NCI-H69 (cell line): ENCODE measurements around the gene VAPB.

Experiments
- DNase-seq: peaks from one replicate; lab custom pipeline; 2025; lab: John Stamatoyannopoulos, UW

Gene VAPB

DNA sequence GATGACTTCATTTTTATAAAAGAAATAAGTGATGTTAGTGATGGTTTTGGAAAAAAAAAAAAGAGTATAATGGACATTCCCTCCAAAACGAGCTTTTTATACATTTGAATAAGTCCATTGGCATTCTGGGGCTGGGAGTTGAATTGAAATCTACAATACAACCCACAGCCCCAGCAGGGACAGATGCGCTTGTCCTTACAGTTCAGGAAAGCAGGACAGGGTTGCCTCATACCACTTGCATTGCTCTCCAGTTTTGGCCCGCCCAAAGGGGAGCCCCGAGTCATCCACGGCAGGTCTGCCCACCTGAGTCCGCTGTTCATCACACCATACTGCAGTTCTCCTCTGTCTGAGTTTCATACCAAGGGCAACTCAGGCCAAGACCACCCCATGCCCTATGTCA is 46.2 kb downstream of the VAPB start:
- no peak for DNase-seq

DNA sequence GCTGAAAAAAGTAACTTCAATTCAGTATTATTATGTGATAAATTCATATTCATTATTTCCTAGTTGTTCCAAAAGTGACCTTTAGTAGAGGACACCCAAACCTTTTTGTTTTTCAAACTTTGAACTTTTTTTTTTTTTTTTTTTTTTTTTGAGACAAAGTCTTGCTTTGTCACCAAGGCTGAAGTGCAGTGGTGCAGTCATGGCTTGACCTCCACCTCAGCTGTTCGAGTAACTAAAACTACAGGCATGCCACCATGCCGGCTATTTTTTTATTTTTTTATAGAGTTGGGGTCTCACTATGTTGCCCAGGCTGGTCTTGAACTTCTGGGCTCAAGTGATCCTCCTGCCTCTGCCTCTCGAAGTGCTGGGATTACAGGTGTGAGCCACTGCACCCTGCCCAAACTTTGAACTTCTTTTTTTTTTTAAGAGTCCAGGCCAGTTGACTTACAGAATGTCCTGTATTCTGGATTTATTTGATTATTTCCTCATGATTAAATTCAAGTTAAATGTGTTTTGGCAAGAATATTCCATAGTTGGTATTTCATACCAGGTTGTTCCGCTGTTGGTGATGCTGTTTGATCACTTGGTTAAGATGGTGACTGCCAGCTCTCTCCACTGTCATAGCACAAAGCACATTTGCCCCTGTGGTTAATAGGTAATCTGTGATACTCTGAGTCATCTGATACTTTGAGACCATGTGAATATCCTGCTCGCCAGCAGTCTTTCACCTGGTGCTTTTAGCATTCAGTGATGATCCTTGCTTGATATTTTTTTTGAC is 48.0 kb downstream of the VAPB start:
- DNase-seq = no peak

- DNase-seq = no peak
Observed at GRCh38 chr20:58438970-58439808, 50.2 kb downstream of the VAPB start.

GRCh38 chr20:58440021-58440767 is 51.2 kb downstream of the VAPB start:
- no peak for DNase-seq

GRCh38 chr20:58441723-58442122 is 52.7 kb downstream of the VAPB start:
- no peak for DNase-seq

GRCh38 chr20:58444746-58445255 is 55.8 kb downstream of the VAPB start:
- DNase-seq = no peak

GRCh38 chr20:58446264-58446959 is 57.4 kb downstream of the VAPB start:
- DNase-seq = no peak

- no peak for DNase-seq
Observed at GRCh38 chr20:58446960-58447265, 57.9 kb downstream of the VAPB start.

- peak; percentile 31 for DNase-seq
Observed at GRCh38 chr20:58447511-58448391, 58.7 kb downstream of the VAPB start.

DNA sequence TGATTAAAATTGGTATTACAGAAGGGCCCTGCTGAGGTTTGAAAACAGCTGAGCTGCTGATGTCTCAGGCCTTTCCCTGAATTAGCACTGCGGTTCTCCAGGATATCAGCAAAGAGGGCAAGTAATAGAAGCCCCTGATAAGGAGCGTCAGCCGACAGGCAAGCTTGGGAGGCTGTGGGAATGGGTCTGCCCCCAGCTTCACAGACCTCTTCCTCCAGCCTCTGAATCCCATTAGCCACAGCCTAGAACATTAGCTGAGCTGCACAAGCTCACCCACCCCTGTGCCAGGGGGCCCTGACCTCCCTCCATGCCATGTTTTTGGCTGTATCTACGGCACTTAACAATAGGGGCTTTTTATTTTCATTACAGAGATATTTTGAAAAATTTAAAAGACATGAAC is 59.9 kb downstream of the VAPB start:
- no peak for DNase-seq

- DNase-seq = no peak
Observed at GRCh38 chr20:58449681-58450221, 60.7 kb downstream of the VAPB start.

GRCh38 chr20:58450254-58450653 is 61.2 kb downstream of the VAPB start:
- no peak for DNase-seq

DNA sequence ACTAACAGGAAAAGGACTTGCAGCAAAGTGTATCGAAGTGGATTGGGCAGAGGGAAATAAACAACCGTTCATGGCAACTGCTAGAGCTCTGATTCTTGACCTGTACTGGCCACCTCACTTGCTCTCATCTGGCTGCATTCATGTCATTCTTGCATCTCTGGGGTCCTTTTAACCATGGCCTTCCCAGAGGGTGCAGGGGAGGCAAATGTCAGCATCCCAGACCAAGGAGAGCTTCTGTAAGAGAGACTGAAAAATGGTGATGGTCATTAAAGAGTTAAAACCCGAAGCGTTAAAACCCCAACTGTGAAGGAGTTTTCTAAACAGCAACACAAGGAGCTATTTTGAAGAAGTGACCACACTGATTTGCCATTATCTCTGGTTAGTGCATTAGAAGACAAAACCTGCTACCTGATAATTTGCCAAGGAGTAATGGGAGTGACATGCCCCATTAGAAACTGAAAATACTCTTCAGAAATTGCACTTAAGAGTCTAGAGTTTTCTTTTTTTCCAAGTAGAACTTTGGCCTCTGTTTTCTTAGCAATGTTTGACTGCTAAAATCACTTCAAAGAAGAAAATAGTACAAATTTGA is 63.7 kb downstream of the VAPB start:
- DNase-seq = no peak

DNA sequence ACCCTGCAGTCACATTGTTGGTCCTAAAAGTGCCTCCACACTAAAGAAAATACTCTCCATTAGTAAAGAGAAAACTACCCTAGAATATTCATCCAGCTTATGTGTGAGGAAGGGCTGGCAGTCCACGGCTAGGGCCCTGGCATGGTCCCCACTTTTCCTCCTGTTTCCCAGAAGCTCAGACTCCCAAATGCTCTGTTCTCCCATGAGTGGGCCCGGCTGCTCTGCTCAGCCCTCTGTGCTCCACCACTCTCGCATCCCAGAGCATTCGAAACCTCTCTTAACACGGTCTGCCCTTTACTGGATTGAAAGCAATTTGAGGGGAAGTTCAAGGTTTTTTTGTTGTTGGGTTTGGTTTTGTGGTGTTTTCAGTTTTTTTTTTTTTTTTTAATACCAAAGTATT is 64.4 kb downstream of the VAPB start:
- DNase-seq = no peak

GRCh38 chr20:58454460-58454859 is 65.4 kb downstream of the VAPB start:
- DNase-seq = no peak

DNA sequence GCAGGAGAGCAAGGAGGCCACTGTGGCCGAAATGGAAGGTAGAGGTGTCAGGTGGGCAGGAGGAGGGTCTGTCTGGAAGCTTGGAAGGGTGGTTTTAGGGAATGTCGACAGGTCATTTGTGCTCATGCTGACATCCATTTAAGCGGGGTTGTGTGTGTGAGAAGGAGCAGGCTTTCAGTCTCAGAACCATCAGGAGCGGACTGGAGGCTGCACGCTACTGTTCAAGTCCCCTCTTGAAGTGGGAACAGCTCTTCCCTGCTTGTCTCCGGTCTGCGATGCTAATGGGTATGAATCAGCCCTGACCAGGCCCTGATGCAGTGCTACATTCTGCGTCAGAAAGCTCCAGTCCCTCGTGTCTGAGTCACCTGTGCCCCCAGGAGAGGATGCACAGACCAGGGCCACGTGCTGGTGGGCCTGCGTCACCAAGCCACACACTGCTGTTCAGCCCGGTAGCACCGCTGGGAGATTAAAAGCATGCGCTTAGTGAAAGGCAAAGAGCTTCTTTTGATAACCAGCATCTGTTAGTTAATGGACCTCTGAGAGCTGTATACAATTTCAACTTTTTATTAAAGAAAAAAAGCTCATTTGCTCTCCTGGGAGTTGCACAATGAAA is 68.2 kb downstream of the VAPB start:
- DNase-seq = peak; percentile 21

DNA sequence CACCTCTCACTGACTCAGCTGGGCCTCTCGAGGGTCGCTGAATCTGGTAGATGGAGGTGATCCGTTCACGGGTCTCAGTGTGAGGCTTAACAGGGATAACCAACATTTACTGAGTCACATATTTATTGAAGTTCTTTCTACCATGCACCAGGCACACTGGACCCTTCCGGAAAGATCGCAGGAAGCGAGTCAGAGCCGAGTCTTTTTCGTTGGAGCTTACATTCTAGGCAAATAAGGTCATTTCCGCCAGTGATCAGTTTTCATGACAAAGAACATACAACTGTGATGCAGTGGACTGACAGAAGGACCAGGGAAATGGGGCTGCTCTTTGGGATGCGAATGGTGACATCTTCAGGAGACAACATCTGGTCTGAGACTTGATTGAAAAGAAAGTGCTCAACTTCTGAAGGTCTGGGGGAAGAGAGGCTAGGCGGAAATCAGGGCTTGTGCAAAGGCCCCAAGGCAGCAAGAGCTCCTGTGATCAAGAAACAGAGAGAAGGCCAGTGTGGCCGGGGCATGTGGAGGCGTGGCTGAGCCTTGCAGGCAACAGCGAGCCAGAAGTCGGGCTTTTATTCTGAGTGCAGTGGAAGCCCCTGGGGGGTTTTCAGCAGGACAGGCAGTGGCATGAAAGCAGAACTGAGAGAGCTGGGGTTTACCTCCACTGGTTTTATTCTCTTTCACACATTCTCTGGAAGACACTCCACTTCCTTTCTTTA is 69.5 kb downstream of the VAPB start:
- DNase-seq = no peak

DNA sequence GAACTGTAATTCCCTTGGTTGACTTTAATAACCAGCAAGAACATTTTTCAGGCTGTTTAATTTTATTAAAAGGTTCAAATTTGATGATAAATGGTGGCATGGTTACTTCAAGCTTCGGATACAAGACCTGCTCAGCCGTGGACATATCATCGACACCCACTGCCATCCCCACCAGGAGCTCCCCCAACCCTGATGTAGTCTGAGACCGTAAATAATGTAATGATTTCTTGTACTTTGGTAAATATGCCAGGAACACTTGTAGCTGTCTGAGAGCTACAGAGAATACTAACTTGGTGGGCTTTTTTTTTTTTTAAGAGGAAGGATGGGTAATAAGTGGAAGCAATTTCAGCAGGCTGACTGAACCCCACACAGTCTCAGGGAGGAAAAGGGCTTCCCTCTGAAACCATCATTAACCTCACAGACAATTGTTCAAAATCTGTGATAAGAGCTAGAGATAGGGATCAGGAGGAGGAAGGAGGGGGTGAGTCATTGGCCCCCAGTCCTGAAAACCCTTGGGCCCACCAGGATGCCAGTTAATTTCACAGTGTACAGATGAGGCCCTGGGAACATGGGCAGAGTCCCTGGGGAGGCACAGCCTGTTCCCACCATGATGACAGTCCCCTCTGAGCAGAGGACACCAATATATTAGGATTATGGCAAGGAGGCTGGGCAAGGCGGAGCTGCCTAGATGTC is 70.2 kb downstream of the VAPB start:
- DNase-seq = no peak

DNA sequence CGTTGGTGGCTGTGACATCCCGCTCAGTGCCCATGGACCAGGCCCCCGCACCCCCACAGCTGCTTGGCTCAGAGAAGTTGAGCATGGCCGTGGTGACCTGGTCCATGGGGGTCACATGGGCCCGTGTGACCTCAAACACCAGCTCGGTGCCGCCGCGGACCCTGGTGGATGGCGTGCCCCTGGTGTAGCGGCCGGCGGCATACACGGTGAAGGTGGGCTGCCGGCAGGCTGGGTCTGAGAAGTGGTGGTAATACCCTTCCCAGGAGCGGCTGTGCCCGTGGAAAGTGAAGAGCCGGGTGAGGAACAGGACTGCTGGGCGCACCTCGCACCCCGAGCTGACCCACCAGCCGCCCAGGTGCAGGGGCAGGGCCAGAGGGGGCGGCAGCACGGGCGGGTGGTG is 72.1 kb downstream of the VAPB start:
- DNase-seq = no peak
